ENCODE measurements around the gene HPCAL1.

Gene HPCAL1

DNA sequence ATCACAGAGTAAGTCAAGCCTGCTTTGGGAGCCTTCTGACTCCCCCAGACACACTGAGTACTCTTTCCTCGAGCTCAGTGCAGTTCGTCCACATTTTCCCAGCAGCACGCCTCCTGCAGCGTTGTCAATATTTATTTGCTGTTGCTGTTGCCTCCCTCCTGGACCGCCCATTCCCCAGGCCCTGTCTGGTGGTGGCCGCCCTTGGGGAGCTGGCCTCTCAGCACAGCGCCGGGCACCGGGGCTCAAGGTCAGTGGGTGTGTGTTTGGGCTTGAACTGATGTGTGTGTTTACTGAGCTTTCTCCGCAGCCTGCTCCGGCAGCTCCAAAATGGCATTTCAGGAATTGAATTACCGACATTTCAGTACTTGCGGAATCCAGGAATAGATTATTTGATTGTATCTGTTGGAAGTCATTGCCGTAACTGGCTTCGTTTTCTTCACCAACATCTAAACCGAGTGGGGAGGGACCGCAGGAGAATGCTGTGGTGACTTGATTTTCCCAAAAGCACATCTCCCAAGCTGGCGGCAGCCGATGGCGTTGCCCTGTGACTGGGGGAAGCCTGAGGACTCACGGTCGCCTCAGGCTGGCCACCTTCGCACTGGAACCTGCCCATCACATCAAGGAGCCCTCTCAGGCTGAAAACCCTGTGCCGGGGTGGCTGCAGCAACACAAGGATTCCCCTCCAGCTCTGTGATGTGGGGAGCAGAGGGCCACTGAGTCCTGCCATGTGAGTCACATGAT lies 66.0 kb downstream of the HPCAL1 start:
- DNase-seq (ENCODE audit: insufficient read length, low spot score) (no peak), FAIRE-seq (no peak)
- no peak for TF ChIP-seq POLR2A (IDR thresholded peaks at IDR 0.05; ENCODE audit: low read depth, low read length)
- no peak for TF ChIP-seq SPI1 (IDR thresholded peaks at IDR 0.05; ENCODE audit: low read depth, low read length)

DNA sequence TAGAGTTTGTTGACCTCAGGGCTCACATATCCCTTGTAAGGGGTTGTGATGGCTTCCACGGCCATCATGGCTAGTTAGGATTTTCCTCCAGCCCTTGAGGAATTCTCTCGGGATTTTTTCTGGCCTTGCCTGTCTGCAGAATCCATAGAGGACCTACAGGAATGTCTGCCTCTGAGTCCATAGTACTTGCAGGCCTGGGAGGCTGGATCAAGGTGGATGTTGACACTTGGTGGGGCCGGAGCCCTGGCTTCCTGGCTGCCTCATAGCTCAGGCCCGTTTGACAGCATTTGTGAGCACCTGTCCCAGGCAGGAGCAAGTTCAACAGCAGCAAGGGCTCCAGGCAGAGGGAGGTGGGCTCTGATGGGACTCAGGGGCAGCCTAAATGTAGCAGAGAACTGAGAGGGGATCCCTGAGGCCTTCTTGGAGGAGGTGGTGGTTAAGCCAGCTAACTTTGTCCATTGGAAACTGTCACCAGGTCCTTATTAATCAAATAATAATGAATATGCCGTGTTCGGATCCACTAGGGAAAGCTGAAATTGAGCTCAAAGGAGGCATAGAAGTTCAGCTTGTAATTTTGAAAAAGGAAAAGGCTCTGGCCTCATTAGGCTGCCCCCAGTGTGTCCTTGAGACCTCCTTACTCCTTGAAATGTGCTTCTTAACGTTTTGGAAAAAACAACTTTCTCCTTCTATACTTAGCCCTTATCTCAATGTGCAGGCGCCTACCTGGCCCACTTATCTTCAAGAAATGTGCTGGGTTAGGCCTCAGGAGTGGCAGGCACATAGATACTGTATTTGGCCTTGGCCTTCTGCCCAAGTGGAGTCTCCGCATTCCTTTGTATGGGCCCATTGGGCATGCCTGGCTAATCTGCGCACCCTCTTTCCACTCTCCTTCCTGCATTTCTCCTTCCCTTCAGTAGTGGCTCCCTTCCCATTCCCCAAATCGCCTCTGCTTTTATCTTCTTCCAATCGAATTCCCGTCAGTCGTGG lies 66.9 kb downstream of the HPCAL1 start:
- DNase-seq (ENCODE audit: insufficient read length, low spot score) (no peak), FAIRE-seq (no peak)
- TF ChIP-seq PAX5 (IDR thresholded peaks at IDR 0.05; ENCODE audit: insufficient read depth, low read length, severe bottlenecking), result no peak
- no peak for TF ChIP-seq POLR2AphosphoS5 (IDR thresholded peaks at IDR 0.05; ENCODE audit: low read depth, low read length)

DNA sequence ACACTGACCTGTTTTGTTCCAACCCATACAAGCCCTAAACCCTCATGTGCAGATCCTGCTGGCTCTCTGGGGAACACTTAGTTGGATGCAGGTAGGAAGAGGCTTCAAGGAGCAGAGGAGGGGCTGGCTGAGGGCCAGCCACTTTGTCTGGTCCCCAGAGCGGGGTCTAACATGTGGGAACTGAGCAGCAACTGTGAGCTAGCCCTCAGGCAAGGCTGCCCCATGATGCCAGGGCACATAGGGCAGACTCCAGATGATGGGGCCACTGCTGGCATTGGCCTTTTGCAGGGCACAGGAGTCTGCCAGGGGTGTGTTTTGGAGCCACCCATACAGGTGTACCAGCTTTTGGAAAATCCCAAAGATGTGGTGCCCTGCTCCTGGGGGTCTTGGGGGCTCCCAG lies 67.7 kb downstream of the HPCAL1 start:
- DNase-seq (ENCODE audit: insufficient read length, low spot score) (no peak), FAIRE-seq (no peak)
- TF ChIP-seq POLR2AphosphoS5 (IDR thresholded peaks at IDR 0.05; ENCODE audit: low read depth, low read length) (no peak), PAX5 (IDR thresholded peaks at IDR 0.05; ENCODE audit: insufficient read depth, low read length, severe bottlenecking) (no peak), POLR2A (IDR thresholded peaks at IDR 0.05; ENCODE audit: low read depth, low read length) (no peak), TAF1 (IDR thresholded peaks at IDR 0.05; ENCODE audit: low read depth, low read length) (no peak), POU2F2 (IDR thresholded peaks at IDR 0.05; ENCODE audit: low read depth, low read length) (no peak), SPI1 (IDR thresholded peaks at IDR 0.05; ENCODE audit: low read depth, low read length) (no peak)

DNA sequence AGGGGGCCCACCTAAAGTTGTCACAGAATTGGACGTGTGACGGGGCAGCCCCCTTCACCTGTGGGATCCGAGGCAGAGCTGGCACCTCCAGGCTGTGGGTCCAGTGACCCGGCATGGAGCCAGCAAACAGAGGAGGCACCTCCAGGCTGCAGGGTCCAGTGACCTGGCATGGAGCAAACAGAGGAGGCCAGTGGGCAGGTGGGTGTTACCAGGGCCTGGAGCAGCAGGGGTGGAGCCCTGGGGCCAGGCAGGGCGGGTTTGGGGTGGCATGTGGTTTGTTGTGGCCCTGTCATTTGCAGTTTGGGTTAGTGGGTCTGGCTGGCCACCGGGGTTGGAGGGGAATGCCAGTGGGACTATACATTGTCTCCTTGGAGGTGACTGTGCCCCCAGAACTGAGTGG lies 68.2 kb downstream of the HPCAL1 start:
- FAIRE-seq (no peak), DNase-seq (ENCODE audit: insufficient read length, low spot score) (no peak)

DNA sequence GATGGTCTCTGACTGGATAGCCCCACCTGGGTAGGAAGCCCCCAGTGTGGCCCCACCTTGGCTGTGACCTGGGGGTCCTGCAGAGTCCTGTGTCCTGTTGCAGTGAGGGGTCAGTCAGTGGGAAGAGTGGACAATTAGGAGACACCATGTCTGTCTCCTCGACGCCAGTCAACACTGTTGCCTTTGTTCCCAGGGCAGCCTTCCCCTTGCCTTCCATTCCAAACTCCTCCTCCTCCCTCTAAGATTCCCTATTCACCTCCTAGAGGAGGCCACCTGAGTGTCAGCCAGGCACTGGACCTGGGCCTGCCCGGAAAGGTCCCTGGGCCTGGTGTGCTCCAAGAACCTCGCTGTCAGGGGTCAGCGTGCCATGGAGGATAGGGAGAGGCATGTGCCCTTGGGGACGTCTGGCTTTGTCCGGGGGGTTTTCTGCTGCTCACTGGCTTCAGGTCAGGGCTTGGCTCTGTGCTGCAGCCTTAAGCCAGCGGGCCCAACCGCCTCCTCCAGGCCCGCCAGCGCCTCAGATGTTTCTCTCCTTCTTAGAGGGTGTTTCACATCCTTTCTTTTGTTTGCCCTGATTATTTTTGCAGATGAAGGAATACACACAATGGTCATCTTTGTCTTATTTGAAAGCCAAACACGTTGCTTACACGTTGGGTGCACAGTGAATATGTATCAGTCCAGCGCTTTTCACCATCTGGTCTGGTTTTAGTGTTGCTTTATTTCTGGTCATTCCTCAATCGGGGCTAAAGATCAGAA lies 68.9 kb downstream of the HPCAL1 start:
- DNase-seq (ENCODE audit: insufficient read length, low spot score), result no peak
- TF ChIP-seq PAX5 (IDR thresholded peaks at IDR 0.05; ENCODE audit: insufficient read depth, low read length, severe bottlenecking) (no peak), TAF1 (IDR thresholded peaks at IDR 0.05; ENCODE audit: low read depth, low read length) (no peak), POU2F2 (IDR thresholded peaks at IDR 0.05; ENCODE audit: low read depth, low read length) (no peak), POLR2AphosphoS5 (IDR thresholded peaks at IDR 0.05; ENCODE audit: low read depth, low read length) (no peak), POLR2A (IDR thresholded peaks at IDR 0.05; ENCODE audit: low read depth, low read length) (no peak), SPI1 (IDR thresholded peaks at IDR 0.05; ENCODE audit: low read depth, low read length) (no peak)
- FAIRE-seq, result no peak

More for the DNA sequence above, 68.2 kb downstream of the HPCAL1 start:
- TF ChIP-seq POLR2AphosphoS5 (IDR thresholded peaks at IDR 0.05; ENCODE audit: low read depth, low read length), result no peak
- no peak for TF ChIP-seq POU2F2 (IDR thresholded peaks at IDR 0.05; ENCODE audit: low read depth, low read length)
- no peak for TF ChIP-seq TAF1 (IDR thresholded peaks at IDR 0.05; ENCODE audit: low read depth, low read length)
- TF ChIP-seq POLR2A (IDR thresholded peaks at IDR 0.05; ENCODE audit: low read depth, low read length), result no peak
- no peak for TF ChIP-seq SPI1 (IDR thresholded peaks at IDR 0.05; ENCODE audit: low read depth, low read length)
- no peak for TF ChIP-seq PAX5 (IDR thresholded peaks at IDR 0.05; ENCODE audit: insufficient read depth, low read length, severe bottlenecking)

DNA sequence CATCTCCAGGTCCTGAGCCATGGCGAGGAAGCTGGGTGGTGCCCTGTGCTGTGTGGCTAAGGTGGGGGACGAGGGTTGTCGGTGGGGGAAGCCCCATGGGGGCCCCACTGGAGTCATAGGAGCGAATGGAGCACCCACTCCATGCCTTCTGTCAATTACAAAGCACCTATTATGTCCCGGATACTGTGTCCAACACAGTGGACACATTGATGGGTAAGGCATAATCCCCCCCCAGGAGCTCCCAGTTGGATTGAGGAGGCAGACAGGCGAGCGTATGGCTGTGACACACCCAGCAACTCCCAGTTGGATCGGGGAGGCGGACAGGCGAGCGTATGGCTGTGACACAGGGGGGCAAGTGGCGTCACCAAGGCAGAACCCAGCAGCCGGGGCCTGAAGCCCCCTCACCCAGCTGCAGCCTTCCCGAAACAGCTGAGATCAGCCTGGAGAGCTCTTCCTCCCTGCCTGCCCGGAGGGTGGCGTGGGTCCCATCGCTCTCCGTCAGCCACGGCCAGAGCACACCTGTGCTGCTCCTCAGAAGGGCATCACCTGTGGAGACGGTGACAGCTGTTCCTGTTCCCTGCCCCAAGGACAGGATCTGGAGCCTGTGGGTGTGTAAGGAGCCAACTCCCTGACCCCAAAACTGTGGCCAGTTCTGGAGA lies 69.6 kb downstream of the HPCAL1 start:
- DNase-seq (ENCODE audit: insufficient read length, low spot score) (no peak), FAIRE-seq (no peak)
- TF ChIP-seq POU2F2 (IDR thresholded peaks at IDR 0.05; ENCODE audit: low read depth, low read length), result no peak
- no peak for TF ChIP-seq SPI1 (IDR thresholded peaks at IDR 0.05; ENCODE audit: low read depth, low read length)
- no peak for TF ChIP-seq PAX5 (IDR thresholded peaks at IDR 0.05; ENCODE audit: insufficient read depth, low read length, severe bottlenecking)
- TF ChIP-seq TAF1 (IDR thresholded peaks at IDR 0.05; ENCODE audit: low read depth, low read length), result no peak
- no peak for TF ChIP-seq POLR2AphosphoS5 (IDR thresholded peaks at IDR 0.05; ENCODE audit: low read depth, low read length)
- TF ChIP-seq POLR2A (IDR thresholded peaks at IDR 0.05; ENCODE audit: low read depth, low read length), result no peak

DNA sequence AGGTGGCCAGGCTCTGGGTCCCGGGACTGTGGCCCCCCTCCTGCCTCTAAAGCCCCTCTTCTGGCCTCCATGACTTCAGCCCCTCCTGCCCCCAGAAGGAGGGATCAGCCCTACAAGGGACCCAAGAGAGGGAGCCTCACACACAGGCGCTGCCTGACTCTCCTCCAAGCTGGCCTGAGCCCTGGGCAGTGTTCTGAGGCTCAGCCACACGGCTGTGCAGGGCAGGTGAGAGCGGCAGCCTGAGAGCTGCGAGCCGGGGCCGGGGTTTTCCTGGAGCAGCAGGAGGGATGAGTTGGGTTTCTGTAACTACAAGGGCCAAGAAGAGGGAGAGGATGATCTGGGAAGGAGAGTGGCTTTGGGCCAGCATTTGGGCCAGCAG lies 70.1 kb downstream of the HPCAL1 start:
- no peak for DNase-seq (ENCODE audit: insufficient read length, low spot score)
- FAIRE-seq, result no peak
- TF ChIP-seq PAX5 (IDR thresholded peaks at IDR 0.05; ENCODE audit: insufficient read depth, low read length, severe bottlenecking) (no peak), POLR2A (IDR thresholded peaks at IDR 0.05; ENCODE audit: low read depth, low read length) (no peak), POU2F2 (IDR thresholded peaks at IDR 0.05; ENCODE audit: low read depth, low read length) (no peak), POLR2AphosphoS5 (IDR thresholded peaks at IDR 0.05; ENCODE audit: low read depth, low read length) (no peak), SPI1 (IDR thresholded peaks at IDR 0.05; ENCODE audit: low read depth, low read length) (no peak), TAF1 (IDR thresholded peaks at IDR 0.05; ENCODE audit: low read depth, low read length) (no peak)

DNA sequence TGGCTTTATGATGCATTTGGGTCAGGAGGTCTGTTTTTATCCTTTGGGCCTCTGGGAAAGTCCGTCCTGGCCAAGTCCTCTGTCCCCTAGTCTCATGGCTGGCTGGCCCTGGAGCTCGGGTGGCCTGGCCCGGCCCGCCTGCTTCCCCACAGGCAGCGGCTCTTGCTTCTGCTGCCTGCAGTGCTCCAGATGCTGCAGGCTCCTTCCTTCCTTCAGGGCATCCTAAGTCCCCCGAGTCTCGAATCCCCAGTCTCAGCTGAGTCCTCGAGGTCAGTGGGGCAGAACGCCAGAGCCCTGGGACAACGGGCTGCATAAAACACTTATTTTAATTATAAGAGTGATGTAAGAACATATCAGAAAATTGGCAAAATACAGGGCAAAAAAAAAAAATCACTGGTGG lies 71.2 kb downstream of the HPCAL1 start:
- no peak for TF ChIP-seq POLR2AphosphoS5 (IDR thresholded peaks at IDR 0.05; ENCODE audit: low read depth, low read length)
- TF ChIP-seq PAX5 (IDR thresholded peaks at IDR 0.05; ENCODE audit: insufficient read depth, low read length, severe bottlenecking), result no peak
- TF ChIP-seq SPI1 (IDR thresholded peaks at IDR 0.05; ENCODE audit: low read depth, low read length), result no peak
- TF ChIP-seq POLR2A (IDR thresholded peaks at IDR 0.05; ENCODE audit: low read depth, low read length), result no peak
- no peak for TF ChIP-seq TAF1 (IDR thresholded peaks at IDR 0.05; ENCODE audit: low read depth, low read length)
- no peak for TF ChIP-seq POU2F2 (IDR thresholded peaks at IDR 0.05; ENCODE audit: low read depth, low read length)
- no peak for DNase-seq (ENCODE audit: insufficient read length, low spot score)
- FAIRE-seq, result no peak

Data from GM12891 (cell line).